ENCODE measurements around the gene ENTPD6.

DNA sequence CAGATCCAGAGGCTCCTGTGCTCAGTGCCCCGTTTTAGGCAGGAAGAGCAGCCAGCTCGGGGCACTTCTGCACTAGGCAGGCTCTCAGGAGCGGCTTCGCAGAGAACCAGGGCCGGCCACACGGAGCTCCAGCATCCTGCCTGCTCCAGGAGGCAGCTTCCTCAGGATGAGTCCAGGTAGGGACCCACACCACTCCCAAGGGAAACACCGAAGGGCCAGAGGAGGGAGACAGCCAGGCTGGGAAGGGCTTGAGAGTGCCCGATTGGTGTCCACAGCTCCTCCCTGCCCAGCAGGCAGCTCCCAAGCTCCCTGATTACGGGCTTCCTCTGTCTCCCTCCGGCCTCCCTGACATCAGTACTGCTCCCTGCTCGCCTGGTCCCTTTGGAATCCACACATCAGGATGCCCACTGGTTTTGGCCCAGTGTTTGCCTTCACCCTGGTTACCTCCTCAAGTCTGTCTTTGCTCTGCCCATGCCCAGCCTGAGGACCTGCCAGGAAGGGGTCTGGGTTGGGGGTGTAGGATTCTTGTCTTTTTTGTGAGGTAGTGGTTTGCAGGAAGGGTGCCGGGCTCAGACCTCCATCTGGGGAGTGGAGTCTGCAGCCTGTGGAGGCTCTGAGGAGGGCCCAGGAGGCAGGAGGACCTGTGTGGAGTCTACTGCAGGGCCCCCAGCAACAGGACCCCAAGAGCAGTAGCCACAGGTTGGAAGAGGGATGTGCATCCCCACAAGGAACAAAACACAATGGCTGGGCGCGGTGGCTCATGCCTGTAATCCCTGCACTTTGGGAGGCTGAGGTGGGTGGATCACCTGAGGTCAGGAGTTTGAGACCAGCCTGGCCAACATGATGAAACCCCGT lies 41.2 kb downstream of the ENTPD6 start:
- TF ChIP-seq, protein P1, sequence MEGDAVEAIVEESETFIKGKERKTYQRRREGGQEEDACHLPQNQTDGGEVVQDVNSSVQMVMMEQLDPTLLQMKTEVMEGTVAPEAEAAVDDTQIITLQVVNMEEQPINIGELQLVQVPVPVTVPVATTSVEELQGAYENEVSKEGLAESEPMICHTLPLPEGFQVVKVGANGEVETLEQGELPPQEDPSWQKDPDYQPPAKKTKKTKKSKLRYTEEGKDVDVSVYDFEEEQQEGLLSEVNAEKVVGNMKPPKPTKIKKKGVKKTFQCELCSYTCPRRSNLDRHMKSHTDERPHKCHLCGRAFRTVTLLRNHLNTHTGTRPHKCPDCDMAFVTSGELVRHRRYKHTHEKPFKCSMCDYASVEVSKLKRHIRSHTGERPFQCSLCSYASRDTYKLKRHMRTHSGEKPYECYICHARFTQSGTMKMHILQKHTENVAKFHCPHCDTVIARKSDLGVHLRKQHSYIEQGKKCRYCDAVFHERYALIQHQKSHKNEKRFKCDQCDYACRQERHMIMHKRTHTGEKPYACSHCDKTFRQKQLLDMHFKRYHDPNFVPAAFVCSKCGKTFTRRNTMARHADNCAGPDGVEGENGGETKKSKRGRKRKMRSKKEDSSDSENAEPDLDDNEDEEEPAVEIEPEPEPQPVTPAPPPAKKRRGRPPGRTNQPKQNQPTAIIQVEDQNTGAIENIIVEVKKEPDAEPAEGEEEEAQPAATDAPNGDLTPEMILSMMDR (IDR thresholded peaks at IDR 0.05; ENCODE audit: poor library complexity) = no peak
- TF ChIP-seq EZH2phosphoT487 (IDR thresholded peaks at IDR 0.05; ENCODE audit: low read depth, severe bottlenecking, unreplicated experiment) = no peak
